ENCODE results near the gene KIAA1217. TPM values are rescaled to one million over a fixed set of nuclear protein-coding genes. Genes with fewer than 3 reads are reported as not detected.
A peak's percentile ranks its signal among the peaks of the same experiment; 100 is the strongest.
"Not testable (repeated sequence)": the region's sequence is repeated elsewhere in the genome, so short reads cannot be mapped to it uniquely, and the experiment has no call there.

Gene KIAA1217
- total RNA-seq, 1 donor from 2014 or later: 9.1 TPM

DNA sequence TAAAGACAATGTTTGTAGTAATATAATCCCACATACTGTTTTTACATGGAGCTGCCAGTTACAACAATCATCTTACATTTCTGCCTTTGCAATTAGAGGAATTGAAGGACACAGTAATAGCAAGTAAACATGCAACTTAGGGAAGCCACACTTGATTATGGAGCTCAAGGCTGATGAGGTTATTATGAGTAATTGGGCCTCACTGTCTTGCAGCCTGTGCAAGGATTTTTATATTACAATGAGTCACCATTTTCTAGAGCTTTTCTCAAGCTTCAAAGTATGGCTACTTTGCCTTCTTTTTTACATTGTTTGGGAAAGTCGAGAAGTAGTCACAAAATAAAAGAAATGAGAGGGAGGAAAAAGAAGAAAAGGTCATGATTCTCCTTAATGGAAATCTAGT lies 226.4 kb downstream of the KIAA1217 start:
- no peak for DNase-seq (ENCODE audit: low read depth in 2 of 2)

DNA sequence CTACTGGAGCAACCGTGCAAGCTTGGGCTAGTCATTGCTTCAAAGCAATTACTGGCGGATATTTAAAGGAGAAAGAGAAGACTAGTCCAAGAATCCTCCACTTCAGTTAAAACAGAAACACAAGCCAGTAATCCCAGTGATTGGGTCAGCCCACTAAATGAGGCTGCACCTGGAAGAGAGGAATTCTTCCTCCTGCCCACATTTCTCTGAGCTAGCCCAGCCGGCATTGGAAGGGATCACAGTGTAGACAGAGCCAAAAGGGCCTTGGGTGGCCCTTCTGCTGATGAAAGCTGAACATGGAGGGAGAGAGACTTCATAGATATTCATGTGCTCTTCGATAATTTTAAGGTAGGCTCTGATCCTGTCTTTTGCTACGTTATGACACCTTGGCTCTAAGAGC lies 228.4 kb downstream of the KIAA1217 start:
- DNase-seq (ENCODE audit: low read depth in 2 of 2): no peak

- no peak for DNase-seq (ENCODE audit: low read depth in 2 of 2)
Measured at GRCh38 chr10:24438800-24439199, 229.9 kb downstream of the KIAA1217 start.

- no peak for DNase-seq (ENCODE audit: low read depth in 2 of 2)
Measured at GRCh38 chr10:24439935-24440334, 231.0 kb downstream of the KIAA1217 start.

DNA sequence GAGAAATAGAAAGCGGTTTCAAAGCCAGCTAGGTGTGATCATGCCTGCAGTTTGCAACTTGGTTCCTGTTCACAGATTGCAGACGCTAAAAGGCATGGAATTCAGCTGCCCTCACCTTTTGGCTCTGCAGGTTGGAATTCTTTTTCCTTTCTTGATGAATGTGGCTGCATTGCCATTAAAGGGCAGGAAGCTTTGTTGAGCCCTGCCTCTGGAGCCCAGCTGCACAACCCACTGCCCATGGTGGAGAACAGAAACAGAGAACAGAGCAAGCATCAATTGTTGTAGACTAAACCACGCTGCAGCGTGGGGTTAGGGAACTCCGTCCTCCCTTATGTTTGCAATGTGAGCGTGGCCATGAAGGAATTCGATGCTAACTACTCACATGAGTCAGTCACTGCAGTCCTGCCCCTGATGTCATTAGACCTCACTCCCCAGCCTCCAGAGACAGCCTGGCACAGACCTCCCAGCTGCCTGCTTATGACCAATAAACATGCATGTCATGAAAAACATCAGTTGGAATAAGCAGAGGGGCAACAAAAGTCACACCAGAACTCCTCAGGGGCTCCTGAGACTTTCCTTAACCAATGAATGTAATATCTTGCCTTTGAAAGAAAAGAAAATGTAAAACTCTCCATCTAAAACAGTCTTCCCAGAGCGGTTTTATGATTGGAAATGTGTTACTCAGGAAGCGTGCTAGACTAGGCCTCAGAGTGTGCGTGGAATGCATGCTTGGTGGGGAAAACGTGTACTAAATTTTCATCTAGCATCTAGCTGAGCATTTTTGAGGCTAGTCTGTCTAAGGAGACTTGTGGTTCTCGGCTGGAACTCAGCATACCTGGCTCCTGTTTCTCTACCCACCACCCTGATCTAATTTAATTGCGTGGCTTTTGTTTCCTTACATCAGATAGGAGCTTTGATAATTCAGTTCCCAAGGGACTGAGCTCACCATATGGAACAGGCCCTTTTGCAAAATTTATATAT lies 232.2 kb downstream of the KIAA1217 start:
- DNase-seq (ENCODE audit: low read depth in 2 of 2): no peak

DNA sequence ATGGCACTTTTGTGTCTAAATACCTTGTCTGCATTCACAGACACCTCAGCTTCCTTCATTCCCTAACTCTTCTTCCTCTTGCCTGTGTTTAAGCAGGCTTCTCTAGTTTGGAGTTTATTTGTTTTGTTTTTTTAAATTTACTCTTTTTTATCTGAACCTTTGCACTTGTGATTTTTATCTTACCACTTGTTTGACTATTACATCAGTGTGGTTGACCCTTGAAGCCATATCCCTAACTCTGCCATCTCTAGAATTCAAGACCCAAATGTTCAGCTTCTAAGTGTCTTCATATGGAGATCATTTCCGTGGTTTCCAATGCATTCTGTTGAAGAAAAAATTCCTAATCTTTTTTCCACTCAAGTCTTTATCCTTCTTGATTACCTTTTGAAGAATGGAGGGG lies 233.3 kb downstream of the KIAA1217 start:
- no peak for DNase-seq (ENCODE audit: low read depth in 2 of 2)

DNA sequence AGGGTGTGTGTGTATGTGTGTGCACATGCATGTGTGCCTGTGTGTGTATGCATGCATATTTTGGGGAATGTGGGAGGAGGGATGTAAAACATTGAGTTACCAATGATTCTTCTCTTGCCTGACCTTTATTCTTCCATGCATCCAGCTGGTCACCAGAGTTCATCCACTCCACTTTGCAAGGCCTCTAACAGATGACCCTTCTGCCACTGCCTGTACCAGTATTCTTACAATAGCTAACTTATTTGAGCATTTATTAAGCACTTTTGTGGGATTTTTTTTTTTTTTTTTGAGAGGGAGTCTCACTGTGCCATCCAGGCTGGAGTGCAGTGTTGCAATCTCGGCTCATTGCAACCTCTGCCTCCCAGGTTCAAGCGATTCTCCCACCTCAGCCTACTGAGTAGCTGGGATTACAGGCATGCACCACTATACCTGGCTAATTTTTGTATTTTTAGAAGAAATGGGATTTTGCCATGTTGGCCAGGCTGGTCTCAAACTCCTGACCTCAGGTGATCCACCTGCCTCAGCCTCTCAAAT lies 233.8 kb downstream of the KIAA1217 start:
- DNase-seq (ENCODE audit: low read depth in 2 of 2): not testable (repeated sequence)

DNA sequence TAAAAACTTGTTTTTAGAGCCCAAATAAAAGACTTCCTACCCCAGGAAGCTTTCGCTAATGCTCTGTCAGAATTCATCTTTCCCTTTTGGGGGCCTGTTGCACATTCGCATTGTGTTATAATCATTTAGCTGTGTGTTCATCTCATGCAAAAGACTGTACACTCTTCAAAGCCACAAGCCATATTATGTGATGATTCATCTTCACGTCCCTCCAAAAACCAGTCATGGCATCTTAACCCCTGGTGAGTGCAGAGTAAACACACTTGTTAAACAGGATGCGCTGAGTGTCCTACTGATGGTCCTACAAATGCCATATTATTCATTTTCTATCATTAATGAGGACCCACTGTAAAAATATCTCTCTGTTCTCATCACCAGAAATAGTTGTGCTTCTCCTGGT lies 235.4 kb downstream of the KIAA1217 start:
- DNase-seq (ENCODE audit: low read depth in 2 of 2): peak in 1 of 2 donors; percentile 13

DNA sequence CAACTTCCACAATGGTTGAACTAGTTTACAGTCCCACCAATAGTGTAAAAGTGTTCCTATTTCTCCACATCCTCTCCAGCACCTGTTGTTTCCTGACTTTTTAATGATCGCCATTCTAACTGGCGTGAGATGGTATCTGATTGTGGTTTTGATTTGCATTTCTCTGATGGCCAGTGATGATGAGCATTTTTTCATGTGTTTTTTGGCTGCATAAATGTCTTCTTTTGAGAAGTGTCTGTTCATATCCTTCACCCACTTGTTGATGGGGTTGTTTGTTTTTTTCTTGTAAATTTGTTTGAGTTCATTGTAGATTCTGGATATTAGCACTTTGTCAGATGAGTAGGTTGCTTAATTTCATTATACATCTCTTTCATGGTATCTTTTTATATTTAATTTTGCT lies 237.0 kb downstream of the KIAA1217 start:
- not testable (repeated sequence) for DNase-seq (ENCODE audit: low read depth in 2 of 2)

- peak in 1 of 2 donors; percentile 58 for DNase-seq (ENCODE audit: low read depth in 2 of 2)
Measured at GRCh38 chr10:24446739-24447138, 237.8 kb downstream of the KIAA1217 start.

DNA sequence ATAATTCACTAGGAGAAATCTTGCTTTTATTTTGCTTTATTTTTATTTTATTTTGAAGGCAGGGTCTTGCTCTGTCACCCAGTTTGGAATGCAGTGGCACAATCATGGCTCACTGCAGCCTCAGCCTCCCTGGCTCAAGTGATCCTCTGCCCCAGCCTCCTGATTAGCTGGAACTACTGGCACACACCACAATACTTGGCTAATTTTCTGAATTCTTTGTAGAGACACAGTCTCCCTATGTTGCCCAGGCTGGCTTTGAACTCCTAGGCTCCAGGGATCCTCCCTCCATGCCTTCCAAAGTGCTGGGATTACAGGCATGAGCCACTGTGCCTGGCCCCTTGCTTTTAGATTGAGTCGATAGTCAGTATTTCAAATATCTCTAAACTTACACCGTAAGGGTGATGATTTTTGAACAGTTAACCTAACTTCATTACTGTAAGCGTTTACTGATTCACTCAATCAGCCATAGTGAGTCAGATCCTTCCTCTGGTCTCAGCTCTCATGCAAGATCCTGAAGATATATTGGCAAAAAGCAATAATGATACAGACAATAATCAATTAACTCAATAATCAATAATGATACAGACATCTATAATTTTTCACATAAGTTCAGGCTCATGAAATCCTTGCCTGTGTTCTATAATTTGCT lies 239.5 kb downstream of the KIAA1217 start:
- peak in 1 of 2 donors; percentile 65 for DNase-seq (ENCODE audit: low read depth in 2 of 2)

DNA sequence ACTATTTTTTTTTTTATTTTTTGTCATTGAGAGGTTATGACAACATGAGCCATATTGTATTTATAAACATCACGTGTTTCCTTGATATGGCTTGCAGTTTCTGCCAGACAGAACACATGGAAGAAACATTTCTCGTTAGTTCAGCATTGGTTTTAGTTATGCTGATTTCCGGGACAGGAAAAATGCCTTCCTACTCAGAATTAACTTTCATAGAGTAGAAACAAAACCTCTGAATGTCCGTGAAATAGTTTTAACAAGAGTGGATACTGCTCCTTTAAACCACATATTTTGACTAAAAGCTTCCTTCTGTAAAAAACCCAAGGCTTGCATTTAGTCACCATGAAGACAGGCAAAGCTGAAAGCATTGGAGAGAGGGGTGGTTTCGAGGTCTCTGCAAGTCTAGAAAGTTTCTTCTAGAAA lies 240.4 kb downstream of the KIAA1217 start:
- DNase-seq (ENCODE audit: low read depth in 2 of 2): peak; percentile 48 to 74

- no peak for DNase-seq (ENCODE audit: low read depth in 2 of 2)
Measured at GRCh38 chr10:24449769-24450310, 240.9 kb downstream of the KIAA1217 start.

GRCh38 chr10:24451325-24451820 lies 242.4 kb downstream of the KIAA1217 start:
- DNase-seq (ENCODE audit: low read depth in 2 of 2): no peak

- DNase-seq (ENCODE audit: low read depth in 2 of 2): no peak
Measured at GRCh38 chr10:24452030-24452429, 243.1 kb downstream of the KIAA1217 start.

DNA sequence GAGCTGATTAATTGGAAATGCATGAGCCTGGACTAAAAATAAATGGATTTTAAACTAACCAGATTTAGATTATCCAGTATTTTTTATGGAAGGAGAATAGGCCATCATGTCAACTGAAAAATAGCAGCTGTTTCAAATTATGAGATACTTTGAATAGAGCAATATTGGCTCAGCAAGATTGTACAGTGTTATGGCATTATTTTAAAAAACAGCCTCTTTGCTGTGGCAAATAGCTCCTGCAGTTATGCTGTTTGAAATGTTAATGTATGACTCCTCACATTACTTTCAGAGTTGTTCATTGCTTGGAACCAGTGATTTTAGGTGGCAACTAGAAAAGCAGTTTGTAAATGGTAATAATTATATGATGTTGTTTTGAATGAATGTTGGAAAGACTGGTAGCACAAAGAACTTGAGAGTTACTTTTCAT lies 244.5 kb downstream of the KIAA1217 start:
- no peak for DNase-seq (ENCODE audit: low read depth in 2 of 2)

- no peak for DNase-seq (ENCODE audit: low read depth in 2 of 2)
Measured at GRCh38 chr10:24453973-24454372, 245.0 kb downstream of the KIAA1217 start.

DNA sequence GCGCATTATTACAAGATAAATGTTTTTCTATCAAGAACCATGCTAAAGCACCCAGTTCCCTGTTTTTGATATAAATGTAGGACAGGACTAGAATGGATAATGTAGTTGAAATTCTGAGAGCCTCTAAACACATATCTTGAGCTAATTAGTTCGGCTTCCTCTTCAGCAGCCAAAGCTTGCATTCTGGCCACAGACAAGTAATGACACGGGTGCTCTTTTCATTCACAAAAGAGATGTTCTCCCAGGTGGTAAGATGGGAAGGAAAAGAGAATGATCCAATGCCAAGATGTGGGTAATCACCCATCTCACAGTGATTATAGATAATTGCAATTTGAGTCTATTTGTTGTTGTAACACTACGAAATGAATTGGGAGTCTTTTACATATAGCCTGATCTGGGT lies 246.5 kb downstream of the KIAA1217 start:
- DNase-seq (ENCODE audit: low read depth in 2 of 2): no peak

- no peak for DNase-seq (ENCODE audit: low read depth in 2 of 2)
Measured at GRCh38 chr10:24456322-24456721, 247.4 kb downstream of the KIAA1217 start.

DNA sequence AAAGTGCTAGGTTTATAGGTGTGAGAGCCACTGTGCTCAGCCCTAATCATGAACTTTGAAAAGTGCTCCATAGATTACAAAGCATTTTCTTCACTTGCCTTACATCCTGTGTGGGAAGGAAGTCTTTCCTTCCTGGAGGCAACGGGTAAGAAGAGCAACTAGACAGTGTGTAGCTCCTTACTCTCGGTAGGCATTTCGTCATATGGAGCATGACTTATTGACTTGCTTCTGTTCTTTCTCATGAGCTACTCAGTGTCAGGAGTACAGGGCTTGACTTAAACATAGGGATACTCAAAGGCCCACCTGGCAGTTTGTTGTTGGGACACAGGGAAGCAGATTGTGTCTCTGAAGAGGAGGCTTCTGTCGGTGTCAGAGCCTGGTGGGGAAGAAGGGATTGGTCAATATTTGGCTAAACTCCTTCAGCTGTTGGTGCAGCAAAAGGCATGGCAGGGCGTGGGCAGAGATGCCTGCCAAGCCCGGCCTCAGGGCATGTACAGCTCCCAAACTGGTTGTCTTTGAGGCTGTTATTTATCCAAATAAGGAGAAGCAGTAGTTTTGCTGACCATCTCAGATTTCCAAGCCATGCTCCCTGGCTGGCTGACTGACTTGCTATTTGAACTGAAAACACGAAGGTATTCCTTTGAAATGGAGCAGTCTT lies 248.9 kb downstream of the KIAA1217 start:
- no peak for DNase-seq (ENCODE audit: low read depth in 2 of 2)

DNA sequence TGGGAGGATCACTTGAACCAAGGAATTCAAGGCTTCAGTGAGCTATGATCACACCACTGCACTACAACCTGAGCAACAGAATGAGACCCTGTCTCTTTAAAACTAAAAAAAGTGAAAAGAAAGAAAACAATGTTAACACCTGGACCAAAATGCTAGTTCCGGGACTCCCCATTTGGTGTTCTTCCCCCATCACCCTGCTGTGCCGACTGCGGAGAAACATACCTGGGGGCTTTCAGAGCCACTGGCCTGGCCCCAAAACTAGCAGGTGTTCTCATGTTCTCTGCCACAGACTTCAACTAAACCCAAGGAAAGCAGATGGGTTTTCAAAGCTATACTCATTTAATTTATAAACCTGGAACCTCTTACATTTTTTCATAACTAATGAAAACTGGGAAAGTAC lies 250.9 kb downstream of the KIAA1217 start:
- DNase-seq (ENCODE audit: low read depth in 2 of 2): no peak

Measured in dermis microvascular lymphatic vessel endothelial cell (primary cell).